Nephron (organoid): ENCODE results near the gene WFIKKN1.
A peak's percentile ranks its signal among the peaks of the same experiment; 100 is the strongest.

Experiments
- H3K27ac Mint-ChIP-seq, 3 experiments: 2 replicates each; pipeline ENCODE4 v1.8.0; 2020; ENCODE audit warnings: mixed read lengths in 3 of 3, mild to moderate bottlenecking in 2 of 3, moderate library complexity in 1 of 3
- H3K27me3 Mint-ChIP-seq: 2 replicates; pipeline ENCODE4 v1.8.0; 2021; ENCODE audit warnings: low read depth, mild to moderate bottlenecking, moderate library complexity, mixed read lengths
- H3K36me3 Mint-ChIP-seq: 2 replicates; pipeline ENCODE4 v1.8.0; 2020; ENCODE audit warnings: low read depth, mixed read lengths
- H3K4me1 Mint-ChIP-seq: 2 replicates; pipeline ENCODE4 v1.8.0; 2020; ENCODE audit warnings: mixed read lengths
- H3K4me3 Mint-ChIP-seq, 3 experiments: 2 replicates each; pipeline ENCODE4 v1.8.0; 2020; ENCODE audit warnings: mild to moderate bottlenecking in 3 of 3, mixed read lengths in 3 of 3, moderate library complexity in 2 of 3
- H3K9me3 Mint-ChIP-seq: 2 replicates; pipeline ENCODE4 v1.8.0; 2020; ENCODE audit warnings: mixed read lengths
- CTCF ChIP-seq, 3 experiments: fragments of 200-600 bp; sonication (generic); IDR thresholded peaks; one replicate each; pipeline ENCODE4 v1.5.0; 2021; ENCODE audit warnings: antibody characterized with exemption in 3 of 3; ENCODE audit not compliant: unreplicated experiment in 3 of 3

The WFIKKN1 gene

GRCh38 chr16:672851-673250, 42.1 kb downstream of the WFIKKN1 start:
- Mint-ChIP-seq H3K27me3 (peaks cover 6% of the 10 kb centered on the region), H3K4me3 (peak overlapping the region in 1 of 3 experiments; percentile 14), H3K27ac (no peak overlapping the region), H3K4me1 (no peaks in the 10 kb centered on the region), H3K9me3 (no peaks in the 10 kb centered on the region), H3K36me3 (peaks cover 3% of the 10 kb centered on the region)
- no peak for TF ChIP-seq CTCF (IDR thresholded peaks at IDR 0.05; ENCODE audit: unreplicated experiment in 3 of 3)

GRCh38 chr16:673399-673991, 42.7 kb downstream of the WFIKKN1 start:
- Mint-ChIP-seq H3K4me3 (no peak overlapping the region), H3K9me3 (no peaks in the 10 kb centered on the region), H3K4me1 (no peaks in the 10 kb centered on the region), H3K27me3 (peaks cover 6% of the 10 kb centered on the region), H3K36me3 (peaks cover 3% of the 10 kb centered on the region), H3K27ac (no peak overlapping the region)
- TF ChIP-seq CTCF (IDR thresholded peaks at IDR 0.05; ENCODE audit: unreplicated experiment in 3 of 3): no peak

- peaks cover 3% of the 10 kb centered on the region for H3K36me3 Mint-ChIP-seq
- H3K27me3 Mint-ChIP-seq: peaks cover 6% of the 10 kb centered on the region
- H3K9me3 Mint-ChIP-seq: no peaks in the 10 kb centered on the region
- peak overlapping the region in 2 of 3 experiments; percentile 32 to 51 for H3K4me3 Mint-ChIP-seq
- no peak for TF ChIP-seq CTCF (IDR thresholded peaks at IDR 0.05; ENCODE audit: unreplicated experiment in 3 of 3)
- no peak overlapping the region for H3K27ac Mint-ChIP-seq
- H3K4me1 Mint-ChIP-seq: no peaks in the 10 kb centered on the region
Observed at GRCh38 chr16:674214-674881, 43.6 kb downstream of the WFIKKN1 start.

GRCh38 chr16:674968-675883, 44.4 kb downstream of the WFIKKN1 start, which contains the start of gene RHBDL1:
TSS of gene RHBDL1 (plus strand) at chr16:675671. CDS start at chr16:675791, 120 bp downstream.
- peaks cover 6% of the 10 kb centered on the region for H3K27me3 Mint-ChIP-seq
- peak within 1 kb of the TSS; percentile 42 to 69 (median 69) for H3K4me3 Mint-ChIP-seq
- H3K4me1 Mint-ChIP-seq: no peaks in the 10 kb centered on the region
- TF ChIP-seq CTCF (IDR thresholded peaks at IDR 0.05; ENCODE audit: unreplicated experiment in 3 of 3): no peak
- peaks cover 3% of the 10 kb centered on the region for H3K36me3 Mint-ChIP-seq
- no peak within 1 kb of the TSS for H3K27ac Mint-ChIP-seq
- no peaks in the 10 kb centered on the region for H3K9me3 Mint-ChIP-seq

GRCh38 chr16:675884-676564, 45.2 kb downstream of the WFIKKN1 start:
- H3K36me3 Mint-ChIP-seq: peaks cover 2% of the 10 kb centered on the region
- H3K27ac Mint-ChIP-seq: no peak overlapping the region
- H3K4me3 Mint-ChIP-seq: no peak overlapping the region
- no peaks in the 10 kb centered on the region for H3K9me3 Mint-ChIP-seq
- TF ChIP-seq CTCF (IDR thresholded peaks at IDR 0.05; ENCODE audit: unreplicated experiment in 3 of 3): no peak
- H3K27me3 Mint-ChIP-seq: peaks cover 6% of the 10 kb centered on the region
- H3K4me1 Mint-ChIP-seq: no peaks in the 10 kb centered on the region
